ENCODE measurements around the gene NKAIN4. TPM values are rescaled to one million over a fixed set of nuclear protein-coding genes. Genes with fewer than 3 reads are reported as not detected.

Gene NKAIN4
- total RNA-seq, 2 experiments from 2014 or later: not detected

DNA sequence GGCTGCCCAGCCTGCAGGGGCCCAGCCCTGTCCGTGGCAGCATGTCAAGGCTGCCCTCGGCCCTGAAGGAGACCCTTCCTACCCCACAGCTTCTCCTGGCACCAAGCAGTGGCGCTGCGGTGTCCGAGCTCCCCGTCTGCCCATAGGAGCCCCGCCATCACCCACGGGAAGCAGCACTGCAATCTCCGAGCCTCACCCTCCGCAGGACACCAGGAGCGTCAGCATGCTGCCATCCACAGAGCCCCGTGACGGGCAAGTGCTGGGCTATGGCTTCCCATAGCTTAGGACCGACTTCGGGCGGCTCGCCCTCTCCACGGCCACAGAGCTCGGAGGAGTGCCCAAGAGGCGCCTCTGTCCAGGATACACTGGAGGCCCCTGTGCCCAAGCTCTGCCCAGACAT lies 63.4 kb downstream of the NKAIN4 start:
- Mint-ChIP-seq H3K27ac (no peak overlapping the region), H3K9me3 (no peaks in the 10 kb centered on the region), H3K36me3 (ENCODE audit: low read depth) (peaks cover 16% of the 10 kb centered on the region), H3K4me1 (no peaks in the 10 kb centered on the region), H3K27me3 (no peaks in the 10 kb centered on the region), H3K4me3 (no peak overlapping the region)
- DNase-seq: no peak
- POLR2A ChIA-PET: no interaction called here
- CTCF ChIA-PET: no interaction called here

Other genes starting within 250 kb of the NKAIN4 start
- gene BHLHE23, start 247.5 kb downstream of the NKAIN4 start, total RNA-seq: not detected
- gene YTHDF1, start 38.3 kb downstream of the NKAIN4 start, total RNA-seq: 10 to 100 TPM; 36.1 to 36.8 TPM
- gene BIRC7, start 18.6 kb downstream of the NKAIN4 start, total RNA-seq: not detected
- 10 to 100 TPM; 80.1 to 82.0 TPM for gene ARFGAP1, start 18.4 kb upstream of the NKAIN4 start, total RNA-seq
- not detected for gene COL20A1, start 38.7 kb upstream of the NKAIN4 start, total RNA-seq
- not detected for gene CHRNA4, start 106.9 kb upstream of the NKAIN4 start, total RNA-seq
- not detected for gene KCNQ2, start 218.2 kb upstream of the NKAIN4 start, total RNA-seq
- gene EEF1A2, start 244.6 kb upstream of the NKAIN4 start, total RNA-seq: 1 to 10 TPM; 2.0 to 2.6 TPM